ENCODE results near the gene DACH2.

DACH2 gene

DNA sequence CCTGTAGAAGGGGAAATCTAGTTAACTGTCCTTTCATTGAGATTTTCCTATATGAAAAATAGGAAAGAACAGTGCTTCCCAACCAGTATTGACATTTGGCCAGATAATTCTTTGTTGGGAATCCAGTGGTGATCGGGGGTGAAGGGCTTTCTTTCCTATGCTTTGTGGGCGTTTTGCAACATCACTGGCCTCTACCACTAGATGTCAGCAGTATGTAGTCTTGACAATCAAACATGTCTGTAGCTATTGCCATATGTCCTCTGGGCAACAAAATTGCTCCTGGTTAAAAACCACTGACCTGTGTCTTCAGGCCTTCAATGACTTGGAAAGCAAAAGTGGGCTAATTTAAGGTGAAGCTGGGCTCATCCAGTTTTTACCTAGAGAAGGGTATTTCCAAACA is 658.5 kb downstream of the DACH2 start:
- DNase-seq (ENCODE audit: low read depth): no peak

DNA sequence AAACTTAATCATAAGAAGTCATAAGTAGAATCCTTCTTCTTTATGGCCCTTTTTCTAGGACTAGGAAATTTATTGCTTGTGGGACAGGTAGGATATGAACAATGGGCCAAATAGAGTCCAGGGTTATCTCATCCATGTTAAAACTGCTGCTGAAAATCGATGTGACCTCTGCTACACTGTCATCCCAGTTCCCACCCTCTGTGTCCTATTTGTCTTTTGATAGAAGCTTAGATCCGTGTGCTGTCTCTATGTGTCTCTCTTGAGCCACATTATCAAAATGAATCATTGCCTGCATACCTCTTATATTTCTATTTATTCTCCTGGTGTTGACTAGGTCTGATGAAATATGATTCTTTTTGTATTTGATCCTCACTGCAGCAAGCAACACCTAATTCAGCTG is 661.4 kb downstream of the DACH2 start:
- DNase-seq (ENCODE audit: low read depth): no peak

DNA sequence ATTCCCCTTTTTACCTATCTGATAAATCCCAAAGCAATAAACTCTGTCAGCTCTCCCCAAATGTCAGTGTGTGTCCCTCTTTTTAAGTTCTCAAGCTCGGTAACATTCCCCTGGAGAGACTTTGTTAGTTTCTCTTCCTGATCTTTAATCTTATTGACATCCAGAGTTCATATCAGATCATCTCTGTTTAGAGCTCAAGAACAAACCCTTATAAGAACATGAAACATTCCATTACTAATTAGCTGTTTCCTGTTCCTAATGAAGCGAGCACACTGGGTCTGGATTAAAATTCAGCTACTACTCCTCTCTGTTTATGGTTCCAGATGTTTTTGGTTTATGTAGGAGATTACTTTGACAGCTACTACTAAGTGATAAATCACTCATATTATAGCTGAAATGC is 681.5 kb downstream of the DACH2 start:
- no peak for DNase-seq (ENCODE audit: low read depth)

DNA sequence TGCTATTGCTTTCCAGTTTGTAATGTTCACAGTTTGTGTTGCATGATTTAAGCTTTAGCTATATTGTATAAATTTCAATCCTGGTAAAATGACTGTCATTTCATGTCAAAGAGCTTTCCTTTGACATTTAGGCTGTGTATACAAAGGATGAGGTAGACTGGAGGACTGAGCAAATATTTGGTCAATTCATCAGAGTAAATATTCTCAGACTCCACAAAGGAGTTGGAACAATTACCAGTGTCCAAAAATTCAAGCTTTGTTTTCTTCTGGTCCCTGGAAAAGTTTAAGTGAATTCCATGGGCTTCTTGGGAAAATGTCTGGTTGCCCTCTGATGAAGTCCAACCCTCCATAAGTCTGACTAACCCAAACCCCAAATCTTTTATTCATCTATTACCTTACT is 682.4 kb downstream of the DACH2 start:
- DNase-seq (ENCODE audit: low read depth): no peak

DNA sequence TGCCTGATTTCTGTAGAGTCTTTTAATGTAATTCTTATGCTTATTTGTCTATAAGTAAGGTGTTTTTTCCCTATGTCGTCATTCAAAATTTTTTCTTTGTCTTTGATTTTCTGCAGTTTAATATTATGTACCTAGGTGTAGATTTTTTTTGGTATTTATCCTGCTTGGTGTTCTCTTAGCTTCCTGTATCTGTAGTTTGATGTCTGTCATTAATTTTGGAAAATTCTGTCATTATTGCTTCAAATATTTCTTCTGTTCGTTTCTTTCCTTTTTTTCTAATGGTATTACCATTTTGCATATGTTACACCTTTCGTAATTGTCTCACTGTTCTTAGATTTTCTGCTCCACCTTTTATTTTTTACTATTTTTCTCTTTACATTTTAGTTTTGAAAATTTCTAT is 696.9 kb downstream of the DACH2 start:
- DNase-seq (ENCODE audit: low read depth): no peak
